Frontal cortex (tissue), 4 donors: ENCODE results near the gene BET1. TPM values are rescaled to one million over a fixed set of nuclear protein-coding genes. Genes with fewer than 3 reads are reported as not detected.

Experiments used
- DNase-seq, 2 donors: peaks; one replicate each; pipeline ENCODE4 v3.0.0; 2012; ENCODE audit warnings: low spot score in 2 of 2
- FAIRE-seq: peaks from 2 replicates; lab custom pipeline; 2012; peaks lifted over from hg19 to GRCh38; lab: Jason Lieb, UNC
- total RNA-seq: library from RNA; depleted of rRNA; stranded (reverse); fragments of >200 nt; gene quantifications from one replicate; pipeline ENCODE4 v1.2.3, GENCODE V29; 2014
- donor health status: control.
- donor health status: control.
- donor health status: control.

The BET1 gene
- total RNA-seq, 1 donor from 2014 or later: 25.7 TPM

GRCh38 chr7:94016786-94017185, 12.6 kb upstream of the BET1 start:
- DNase-seq: no peak
- no peak for FAIRE-seq

- FAIRE-seq (no peak), DNase-seq (no peak)
Measured at GRCh38 chr7:94015538-94015937, 11.4 kb upstream of the BET1 start.

GRCh38 chr7:94012746-94013145, 8.6 kb upstream of the BET1 start:
- no peak for DNase-seq
- no peak for FAIRE-seq

- DNase-seq (no peak), FAIRE-seq (no peak)
Measured at GRCh38 chr7:94011714-94012353, 7.7 kb upstream of the BET1 start.

- DNase-seq (no peak), FAIRE-seq (no peak)
Measured at GRCh38 chr7:94008537-94008936, 4.4 kb upstream of the BET1 start.

GRCh38 chr7:94005753-94006152, 1.6 kb upstream of the BET1 start:
- FAIRE-seq (no peak), DNase-seq (no peak)

GRCh38 chr7:94003446-94004023, 620 bp downstream of the BET1 start:
- FAIRE-seq: no peak
- DNase-seq: no peak

- FAIRE-seq (no peak), DNase-seq (no peak)
Measured at GRCh38 chr7:94001396-94001795, 2.8 kb downstream of the BET1 start.

GRCh38 chr7:93997868-93998267, 6.3 kb downstream of the BET1 start:
- FAIRE-seq (no peak), DNase-seq (no peak)

GRCh38 chr7:93992421-93993110, 11.6 kb downstream of the BET1 start:
- no peak for FAIRE-seq

GRCh38 chr7:93987297-93987696, 16.9 kb downstream of the BET1 start:
- no peak for DNase-seq
- FAIRE-seq: no peak

More at GRCh38 chr7:93992421-93993110, 11.6 kb downstream of the BET1 start:
- DNase-seq: no peak

- FAIRE-seq (no peak), DNase-seq (no peak)
Measured at GRCh38 chr7:93985101-93985500, 19.1 kb downstream of the BET1 start.

GRCh38 chr7:93984024-93984423, 20.1 kb downstream of the BET1 start:
- FAIRE-seq (no peak), DNase-seq (no peak)

GRCh38 chr7:93981480-93981874, 22.7 kb downstream of the BET1 start:
- FAIRE-seq (no peak), DNase-seq (no peak)

GRCh38 chr7:93980744-93981479, 23.2 kb downstream of the BET1 start:
- FAIRE-seq (no peak), DNase-seq (no peak)

GRCh38 chr7:93977211-93977950, 26.8 kb downstream of the BET1 start:
- no peak for DNase-seq
- FAIRE-seq: no peak

- DNase-seq (no peak), FAIRE-seq (no peak)
Measured at GRCh38 chr7:93973134-93973533, 31.0 kb downstream of the BET1 start.

GRCh38 chr7:93972029-93972725, 32.0 kb downstream of the BET1 start:
- FAIRE-seq (no peak), DNase-seq (no peak)

- DNase-seq (no peak), FAIRE-seq (no peak)
Measured at GRCh38 chr7:93968911-93969620, 35.1 kb downstream of the BET1 start.
